ENCODE results near the gene CYP2D6. TPM values are rescaled to one million over a fixed set of nuclear protein-coding genes. Genes with fewer than 3 reads are reported as not detected.
A peak's percentile ranks its signal among the peaks of the same experiment; 100 is the strongest.

Gene CYP2D6
- total RNA-seq, 4 donors from 2014 or later = 1.2 to 9.7 (median 3.3) TPM

DNA sequence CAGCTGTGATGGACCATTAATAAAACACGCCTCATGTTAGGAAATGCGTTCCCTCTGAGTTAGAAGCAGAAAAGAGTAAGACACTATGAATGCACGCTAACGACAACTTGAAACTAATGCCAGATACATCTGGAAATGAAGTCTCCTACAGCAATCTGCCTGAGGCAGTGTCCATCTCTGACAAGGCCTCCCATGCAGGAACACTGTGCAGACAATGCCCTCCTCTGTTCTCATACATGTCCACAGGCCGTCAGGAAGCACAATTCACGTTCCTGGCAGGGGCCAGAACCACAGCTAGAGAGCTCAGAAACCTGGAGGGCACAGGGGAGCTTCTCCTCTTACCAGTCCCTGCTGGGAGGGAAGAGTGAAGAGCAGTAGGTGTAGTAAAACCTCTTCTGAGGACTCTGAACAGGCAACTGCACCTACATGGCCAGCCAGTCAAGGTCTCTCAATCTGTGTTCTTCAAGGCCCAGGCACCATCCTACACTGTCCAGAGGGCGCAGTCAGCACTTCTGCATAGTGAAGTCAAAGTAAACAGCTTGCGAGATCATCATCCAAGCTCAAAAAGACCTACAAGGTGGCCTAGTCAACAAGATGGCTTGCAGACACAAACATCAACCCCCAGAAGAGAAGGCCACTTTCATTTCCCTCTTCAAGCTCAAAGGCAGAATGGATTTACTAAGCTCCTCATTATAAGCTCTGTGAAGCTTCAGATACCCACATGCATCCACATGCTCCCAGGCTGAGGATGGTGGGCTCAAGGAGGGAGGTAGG, 41.5 kb upstream of the CYP2D6 start:
- intact Hi-C loops (cut with DNase I; ENCODE audit: low total_unique reads) (no loop called here), in situ Hi-C loops (cut with MboI; ENCODE audit: low pct_ligation_motif_present in 1 of 4, low pct_unique_long_range_greater_than_20kb in 1 of 4, low sequenced_read_pairs in 3 of 4) (loop anchor here in 2 of 4 donors (10.0 kb wide), 2 partner anchors 253 to 263 kb away; partner anchors contain the start of gene NFAM1 (in 1 of the 2))
- no peaks in the 10 kb centered on the region for H3K27me3 ChIP-seq
- H3K27ac ChIP-seq = peak overlapping the region; percentile 38 to 67 (median 57)
- no peak for DNase-seq
- 72% methylated on average over 8 of the region's 8 CpGs; no CpG with 5 or more reads in 1 of the 2 donors for WGBS, 2 donors (ENCODE audit: low coverage in 1 of 2)
- TF ChIP-seq, protein P1, sequence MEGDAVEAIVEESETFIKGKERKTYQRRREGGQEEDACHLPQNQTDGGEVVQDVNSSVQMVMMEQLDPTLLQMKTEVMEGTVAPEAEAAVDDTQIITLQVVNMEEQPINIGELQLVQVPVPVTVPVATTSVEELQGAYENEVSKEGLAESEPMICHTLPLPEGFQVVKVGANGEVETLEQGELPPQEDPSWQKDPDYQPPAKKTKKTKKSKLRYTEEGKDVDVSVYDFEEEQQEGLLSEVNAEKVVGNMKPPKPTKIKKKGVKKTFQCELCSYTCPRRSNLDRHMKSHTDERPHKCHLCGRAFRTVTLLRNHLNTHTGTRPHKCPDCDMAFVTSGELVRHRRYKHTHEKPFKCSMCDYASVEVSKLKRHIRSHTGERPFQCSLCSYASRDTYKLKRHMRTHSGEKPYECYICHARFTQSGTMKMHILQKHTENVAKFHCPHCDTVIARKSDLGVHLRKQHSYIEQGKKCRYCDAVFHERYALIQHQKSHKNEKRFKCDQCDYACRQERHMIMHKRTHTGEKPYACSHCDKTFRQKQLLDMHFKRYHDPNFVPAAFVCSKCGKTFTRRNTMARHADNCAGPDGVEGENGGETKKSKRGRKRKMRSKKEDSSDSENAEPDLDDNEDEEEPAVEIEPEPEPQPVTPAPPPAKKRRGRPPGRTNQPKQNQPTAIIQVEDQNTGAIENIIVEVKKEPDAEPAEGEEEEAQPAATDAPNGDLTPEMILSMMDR (IDR thresholded peaks at IDR 0.05) = no peak
- no peak for TF ChIP-seq EP300 (IDR thresholded peaks at IDR 0.05; ENCODE audit: low read depth)
- TF ChIP-seq POLR2AphosphoS5 (IDR thresholded peaks at IDR 0.05) = no peak
- no peak for TF ChIP-seq POLR2A (IDR thresholded peaks at IDR 0.05)
- H3K4me3 ChIP-seq = no peak overlapping the region
- no peaks in the 10 kb centered on the region for H3K9me3 ChIP-seq
- H3K36me3 ChIP-seq = peaks cover 0 to 3% (median 0%) of the 10 kb centered on the region in 4 donors
- peaks cover 23 to 28% (median 24%) of the 10 kb centered on the region in 4 donors for H3K4me1 ChIP-seq

DNA sequence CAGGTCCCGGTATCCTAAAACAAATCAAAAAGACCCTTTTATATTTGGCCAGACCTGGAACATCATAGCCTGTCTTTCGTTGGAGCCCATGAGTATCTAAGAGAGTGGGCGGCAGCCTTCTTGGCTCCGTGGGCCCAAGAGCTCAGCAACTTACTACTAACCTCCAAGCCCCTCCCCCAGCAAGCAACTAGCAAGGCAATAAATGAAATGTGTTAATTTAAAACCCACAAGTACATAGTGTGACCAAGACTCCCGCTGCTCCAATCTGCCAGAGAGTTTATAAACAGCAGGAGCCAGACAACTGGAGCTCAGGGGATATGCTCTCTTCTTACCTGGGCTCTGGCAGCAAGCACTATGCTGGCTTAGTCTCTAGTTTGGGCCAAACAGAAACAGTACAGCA, 40.8 kb upstream of the CYP2D6 start:
- intact Hi-C loops (cut with DNase I; ENCODE audit: low total_unique reads) = no loop called here

DNA sequence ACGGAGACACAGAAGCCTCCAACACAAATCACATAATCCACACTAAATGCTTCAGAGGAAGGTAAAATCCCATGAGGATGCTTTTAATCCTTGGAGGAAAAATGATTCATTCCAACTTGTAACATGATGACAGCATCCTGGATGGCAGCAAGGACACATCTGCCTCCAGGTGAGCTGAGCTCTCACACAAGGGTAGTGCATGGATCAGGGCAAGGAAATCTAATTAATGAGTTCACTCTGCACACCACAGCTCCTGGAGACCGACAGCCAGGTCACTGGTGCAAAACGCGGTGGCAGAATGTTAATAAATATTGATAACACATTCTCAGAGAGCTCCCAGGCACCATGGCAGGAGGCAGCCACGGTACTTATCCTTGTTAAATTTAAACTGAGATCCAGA, 40.3 kb upstream of the CYP2D6 start:
- Histone ChIP-seq H3K4me1 (peaks cover 22 to 28% (median 24%) of the 10 kb centered on the region in 4 donors), H3K36me3 (peaks cover 0 to 3% (median 0%) of the 10 kb centered on the region in 4 donors), H3K9me3 (no peaks in the 10 kb centered on the region), H3K27me3 (no peaks in the 10 kb centered on the region), H3K4me3 (no peak overlapping the region), H3K27ac (no peak overlapping the region)
- 80 to 90% methylated on average over 2 to 5 of the region's 5 CpGs for WGBS, 2 donors (ENCODE audit: low coverage in 1 of 2)
- in situ Hi-C loops (cut with MboI; ENCODE audit: low pct_ligation_motif_present in 1 of 4, low pct_unique_long_range_greater_than_20kb in 1 of 4, low sequenced_read_pairs in 3 of 4) (loop anchor here in 2 of 4 donors (10.0 kb wide), 2 partner anchors 254 to 264 kb away; partner anchors contain the start of gene NFAM1 (in 1 of the 2)), intact Hi-C loops (cut with DNase I; ENCODE audit: low total_unique reads) (no loop called here)
- no peak for DNase-seq
- TF ChIP-seq POLR2AphosphoS5 (IDR thresholded peaks at IDR 0.05) = no peak
- TF ChIP-seq POLR2A (IDR thresholded peaks at IDR 0.05) = no peak
- TF ChIP-seq, protein P1 (IDR thresholded peaks at IDR 0.05) = no peak
- no peak for TF ChIP-seq EP300 (IDR thresholded peaks at IDR 0.05; ENCODE audit: low read depth)

More for the DNA sequence above, 40.8 kb upstream of the CYP2D6 start:
- Histone ChIP-seq H3K4me3 (no peak overlapping the region), H3K9me3 (no peaks in the 10 kb centered on the region), H3K4me1 (peaks cover 22 to 28% (median 24%) of the 10 kb centered on the region in 4 donors), H3K36me3 (peaks cover 0 to 3% (median 0%) of the 10 kb centered on the region in 4 donors), H3K27ac (no peak overlapping the region), H3K27me3 (no peaks in the 10 kb centered on the region)
- WGBS, 2 donors (ENCODE audit: low coverage in 1 of 2) = 75 to 90% methylated on average over 4 to 5 of the region's 5 CpGs
- in situ Hi-C loops (cut with MboI; ENCODE audit: low pct_ligation_motif_present in 1 of 4, low pct_unique_long_range_greater_than_20kb in 1 of 4, low sequenced_read_pairs in 3 of 4) = loop anchor here in 2 of 4 donors (10.0 kb wide), 2 partner anchors 253 to 263 kb away; partner anchors contain the start of gene NFAM1 (in 1 of the 2)
- no peak for DNase-seq
- TF ChIP-seq POLR2AphosphoS5 (IDR thresholded peaks at IDR 0.05) (no peak), EP300 (IDR thresholded peaks at IDR 0.05; ENCODE audit: low read depth) (no peak)
- TF ChIP-seq, protein P1 (IDR thresholded peaks at IDR 0.05) = no peak

DNA sequence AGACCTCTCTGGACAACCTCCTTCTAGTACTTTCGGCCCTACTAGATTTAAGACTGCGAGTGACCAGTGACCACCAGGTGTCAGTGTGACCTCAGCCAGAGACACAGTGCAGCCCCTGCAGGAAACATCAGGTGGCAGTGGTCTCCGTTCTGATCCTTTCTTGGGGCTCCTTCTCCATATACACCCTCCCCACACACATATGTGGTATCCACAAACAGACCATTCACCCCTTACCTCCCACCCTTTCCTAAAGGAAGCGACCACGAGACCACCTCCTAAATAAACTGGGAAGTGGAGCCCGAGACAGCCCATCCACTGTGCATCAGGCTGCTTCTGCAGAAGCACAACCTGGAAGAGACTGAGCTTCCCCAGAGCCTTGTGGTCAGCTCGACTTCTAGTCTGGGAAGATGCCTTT, 38.5 kb upstream of the CYP2D6 start:
- in situ Hi-C loops (cut with MboI; ENCODE audit: low pct_ligation_motif_present in 1 of 4, low pct_unique_long_range_greater_than_20kb in 1 of 4, low sequenced_read_pairs in 3 of 4) = loop anchor here in 3 of 4 donors (5.0 to 10.0 kb wide), 3 partner anchors 266 to 276 kb away; partner anchors contain the start of gene NFAM1 (in 1 of the 3)
- Histone ChIP-seq H3K9me3 (no peaks in the 10 kb centered on the region), H3K36me3 (peaks cover 0 to 6% (median 2%) of the 10 kb centered on the region in 4 donors), H3K27me3 (no peaks in the 10 kb centered on the region), H3K4me1 (peaks cover 18 to 27% (median 22%) of the 10 kb centered on the region in 4 donors), H3K27ac (no peak overlapping the region), H3K4me3 (no peak overlapping the region)
- intact Hi-C loops (cut with DNase I; ENCODE audit: low total_unique reads) = loop anchor here (5.0 kb wide), 1 partner anchor 268 kb away; no protein-coding TSS in a partner anchor
- no peak for TF ChIP-seq EP300 (IDR thresholded peaks at IDR 0.05; ENCODE audit: low read depth)
- TF ChIP-seq, protein P1 (IDR thresholded peaks at IDR 0.05) = peak; percentile 77 to 94 (median 84)
- TF ChIP-seq POLR2A (IDR thresholded peaks at IDR 0.05) = no peak
- peak; percentile 72 for DNase-seq
- 38 to 61% methylated on average over 3 to 7 of the region's 7 CpGs for WGBS, 2 donors (ENCODE audit: low coverage in 1 of 2)

Data from transverse colon (tissue), 4 donors.